ENCODE data around the gene TIMM23.

TIMM23 gene

GRCh38 chr10:46052791-46053375, 80.6 kb downstream of the TIMM23 start:
- DNase-seq (ENCODE audit: low read depth): no peak

Data from GM04503 (cell line).